GM18511 (cell line): ENCODE data around the gene TBC1D5.
"Not testable (repeated sequence)": the region's sequence is repeated elsewhere in the genome, so short reads cannot be mapped to it uniquely, and the experiment has no call there.

Experiments used
- ATAC-seq: cut with Tn5 transposase; IDR thresholded peaks from one replicate; pipeline ENCODE4 v1.9.1; 2021; ENCODE audit warnings: mild to moderate bottlenecking, moderate library complexity; ENCODE audit not compliant: unreplicated experiment

Gene TBC1D5

GRCh38 chr3:17149076-17149475 lies 593.4 kb downstream of the TBC1D5 start:
- no peak for ATAC-seq

GRCh38 chr3:17144665-17144993 lies 597.8 kb downstream of the TBC1D5 start:
- no peak for ATAC-seq

GRCh38 chr3:17143893-17144664 lies 598.4 kb downstream of the TBC1D5 start:
- no peak for ATAC-seq

- no peak for ATAC-seq
These were observed 599.9 kb downstream of the TBC1D5 start for GRCh38 chr3:17142516-17142915.

- no peak for ATAC-seq
These were observed 600.7 kb downstream of the TBC1D5 start for GRCh38 chr3:17141699-17142098.

- ATAC-seq: no peak
These were observed 601.5 kb downstream of the TBC1D5 start for GRCh38 chr3:17140670-17141505.

- ATAC-seq: no peak
These were observed 604.0 kb downstream of the TBC1D5 start for GRCh38 chr3:17138246-17139039.

GRCh38 chr3:17137321-17137826 lies 605.1 kb downstream of the TBC1D5 start:
- no peak for ATAC-seq

GRCh38 chr3:17136136-17136721 lies 606.2 kb downstream of the TBC1D5 start:
- no peak for ATAC-seq

- no peak for ATAC-seq
These were observed 606.7 kb downstream of the TBC1D5 start for GRCh38 chr3:17135696-17136095.

- ATAC-seq: no peak
These were observed 608.5 kb downstream of the TBC1D5 start for GRCh38 chr3:17133632-17134545.

- no peak for ATAC-seq
These were observed 609.9 kb downstream of the TBC1D5 start for GRCh38 chr3:17132286-17133115.

- no peak for ATAC-seq
These were observed 611.5 kb downstream of the TBC1D5 start for GRCh38 chr3:17130956-17131355.

- no peak for ATAC-seq
These were observed 612.9 kb downstream of the TBC1D5 start for GRCh38 chr3:17129556-17129955.

GRCh38 chr3:17128671-17129070 lies 613.8 kb downstream of the TBC1D5 start:
- not testable (repeated sequence) for ATAC-seq

GRCh38 chr3:17125738-17126442 lies 616.5 kb downstream of the TBC1D5 start:
- no peak for ATAC-seq

- no peak for ATAC-seq
These were observed 619.7 kb downstream of the TBC1D5 start for GRCh38 chr3:17122758-17123157.

- ATAC-seq: no peak
These were observed 621.1 kb downstream of the TBC1D5 start for GRCh38 chr3:17121336-17121735.
